H4 (cell line): ENCODE measurements around the gene EPN2. TPM values are rescaled to one million over a fixed set of nuclear protein-coding genes. Genes with fewer than 3 reads are reported as not detected.

Experiments
- DNase-seq: peaks from one replicate; pipeline ENCODE4 v3.0.0-alpha.2; 2015; ENCODE audit warnings: low spot score
- total RNA-seq: library from RNA; depleted of rRNA; stranded (reverse); fragments of >200 nt; shearing (Covaris generic); gene quantifications from 2 replicates; pipeline ENCODE4 v1.2.3, GENCODE V29; 2014

EPN2 gene
- total RNA-seq, 1 experiment from 2014 or later = 10.0 TPM

GRCh38 chr17:19331134-19331533, 94.0 kb downstream of the EPN2 start:
- no peak for DNase-seq

GRCh38 chr17:19331543-19332245, 94.5 kb downstream of the EPN2 start:
- no peak for DNase-seq

GRCh38 chr17:19332371-19333131, 95.4 kb downstream of the EPN2 start:
- no peak for DNase-seq

- no peak for DNase-seq
These were observed 95.9 kb downstream of the EPN2 start for GRCh38 chr17:19333132-19333440.

GRCh38 chr17:19333736-19334290, 96.6 kb downstream of the EPN2 start:
- no peak for DNase-seq

GRCh38 chr17:19334331-19334730, 97.2 kb downstream of the EPN2 start:
- no peak for DNase-seq

GRCh38 chr17:19335951-19336631, 98.9 kb downstream of the EPN2 start:
- no peak for DNase-seq

- no peak for DNase-seq
These were observed 100.0 kb downstream of the EPN2 start for GRCh38 chr17:19336938-19337711.

GRCh38 chr17:19337712-19338023, 100.5 kb downstream of the EPN2 start:
- DNase-seq = no peak

GRCh38 chr17:19338031-19338990, 101.1 kb downstream of the EPN2 start:
- no peak for DNase-seq

GRCh38 chr17:19339341-19339815, 102.2 kb downstream of the EPN2 start:
- DNase-seq = no peak

GRCh38 chr17:19341211-19341631, 104.1 kb downstream of the EPN2 start:
- no peak for DNase-seq

GRCh38 chr17:19341641-19342610, 104.8 kb downstream of the EPN2 start:
- no peak for DNase-seq

- DNase-seq = no peak
These were observed 105.6 kb downstream of the EPN2 start for GRCh38 chr17:19342611-19343255.

- DNase-seq = no peak
These were observed 106.1 kb downstream of the EPN2 start for GRCh38 chr17:19343256-19343630.

- DNase-seq = no peak
These were observed 106.5 kb downstream of the EPN2 start for GRCh38 chr17:19343671-19344151.

GRCh38 chr17:19344311-19345066, 107.3 kb downstream of the EPN2 start:
- DNase-seq = no peak

- no peak for DNase-seq
These were observed 107.9 kb downstream of the EPN2 start for GRCh38 chr17:19345067-19345460.
